Lower leg skin (tissue), 4 donors: Measurements from ENCODE around the gene FBN1. TPM values are rescaled to one million over a fixed set of nuclear protein-coding genes. Genes with fewer than 3 reads are reported as not detected.

Experiments
- DNase-seq, 2 donors: peaks; one replicate each; pipeline ENCODE4 v3.0.0-alpha.2; 2019; ENCODE audit warnings: low spot score in 2 of 2
- H3K4me3 ChIP-seq: fragments of 200-600 bp; sonication (generic); 2 replicates; pipeline ENCODE4 v1.5.1; 2017; ENCODE audit warnings: mild to moderate bottlenecking, low read depth; ENCODE audit not compliant: poor library complexity, severe bottlenecking
- CTCF ChIP-seq, 3 donors: fragments of 450-650 bp; IDR thresholded peaks; one replicate each; pipeline ENCODE4 v1.5.1; 2016; ENCODE audit warnings: antibody characterized with exemption in 3 of 3, mild to moderate bottlenecking in 3 of 3, moderate library complexity in 2 of 3
- POLR2A ChIP-seq, 2 donors: fragments of 450-650 bp; IDR thresholded peaks; one replicate each; pipeline ENCODE4 v1.6.1; 2016 to 2017; ENCODE audit warnings: antibody characterized with exemption in 2 of 2, mild to moderate bottlenecking in 1 of 2, moderate library complexity in 1 of 2
- WGBS, 2 donors: methylation state at CpG; one replicate each; pipeline ENCODE4 v1.1.5; 2018; 5-methylcytosine and 5-hydroxymethylcytosine counted together
- intact Hi-C: fragments of 100-400 bp; cut with DNase I; formaldehyde crosslinking; loops from one replicate; pipeline ENCODE4 v1.15.0; 2023; ENCODE audit warnings: low total_unique reads
- total RNA-seq, 4 donors: library from RNA; depleted of rRNA; stranded (reverse); fragments of >200 nt; gene quantifications; one replicate each; pipeline ENCODE4 v1.1.0, GENCODE V29; 2016

Gene FBN1
- total RNA-seq, 4 donors from 2014 or later, result 15.0 to 59.3 (median 24.0) TPM

GRCh38 chr15:48380198-48380597 is 265.3 kb downstream of the FBN1 start:
- WGBS, 2 donors, result 82 to 92% methylated on average over 4 of the region's 4 CpGs
- H3K4me3 ChIP-seq, result no peak overlapping the region
- intact Hi-C loops, result no loop called here
- no peak for DNase-seq
- no peak for TF ChIP-seq POLR2A (IDR thresholded peaks at IDR 0.05)
- TF ChIP-seq CTCF (IDR thresholded peaks at IDR 0.05), result no peak

- intact Hi-C loops, result no loop called here
- H3K4me3 ChIP-seq, result no peak overlapping the region
- TF ChIP-seq POLR2A (IDR thresholded peaks at IDR 0.05) (no peak), CTCF (IDR thresholded peaks at IDR 0.05) (no peak)
- 95 to 96% methylated on average over 2 of the region's 2 CpGs for WGBS, 2 donors
- no peak for DNase-seq
These were observed 269.7 kb downstream of the FBN1 start for GRCh38 chr15:48375767-48376166.

GRCh38 chr15:48374472-48374871 is 271.0 kb downstream of the FBN1 start:
- 82 to 85% methylated on average over 3 of the region's 3 CpGs for WGBS, 2 donors

GRCh38 chr15:48373821-48374451 is 271.6 kb downstream of the FBN1 start:
- intact Hi-C loops, result no loop called here
- no peak overlapping the region for H3K4me3 ChIP-seq
- TF ChIP-seq POLR2A (IDR thresholded peaks at IDR 0.05), result no peak
- no peak for TF ChIP-seq CTCF (IDR thresholded peaks at IDR 0.05)
- no peak for DNase-seq
- WGBS, 2 donors, result 73 to 75% methylated on average over 10 of the region's 10 CpGs

More at GRCh38 chr15:48374472-48374871, 271.0 kb downstream of the FBN1 start:
- intact Hi-C loops, result no loop called here
- H3K4me3 ChIP-seq, result no peak overlapping the region
- DNase-seq, result no peak
- TF ChIP-seq POLR2A (IDR thresholded peaks at IDR 0.05) (no peak), CTCF (IDR thresholded peaks at IDR 0.05) (no peak)

GRCh38 chr15:48371961-48372360 is 273.5 kb downstream of the FBN1 start:
- DNase-seq, result no peak
- H3K4me3 ChIP-seq, result no peak overlapping the region
- WGBS, 2 donors, result 86 to 91% methylated on average over 2 of the region's 2 CpGs
- intact Hi-C loops, result no loop called here
- TF ChIP-seq POLR2A (IDR thresholded peaks at IDR 0.05), result no peak
- TF ChIP-seq CTCF (IDR thresholded peaks at IDR 0.05), result no peak

- intact Hi-C loops, result no loop called here
- 45 to 48% methylated on average over 2 of the region's 2 CpGs for WGBS, 2 donors
- TF ChIP-seq POLR2A (IDR thresholded peaks at IDR 0.05) (no peak), CTCF (IDR thresholded peaks at IDR 0.05) (no peak)
- DNase-seq, result no peak
- no peak overlapping the region for H3K4me3 ChIP-seq
These were observed 274.0 kb downstream of the FBN1 start for GRCh38 chr15:48371550-48371949.
